Stimulated activated CD8-positive, alpha-beta memory T cell treated with anti-CD3 and anti-CD28 coated beads, Interleukin-4, amount 100 ng/mL, for 4 hours (primary cell): ENCODE data around the gene SCUBE3.

ENCODE experiments used
- DNase-seq, 2 donors: peaks; one replicate each; pipeline ENCODE4 v3.0.0-alpha.2; 2020; ENCODE audit warnings: low read depth in 2 of 2, low spot score in 1 of 2

Gene SCUBE3

DNA sequence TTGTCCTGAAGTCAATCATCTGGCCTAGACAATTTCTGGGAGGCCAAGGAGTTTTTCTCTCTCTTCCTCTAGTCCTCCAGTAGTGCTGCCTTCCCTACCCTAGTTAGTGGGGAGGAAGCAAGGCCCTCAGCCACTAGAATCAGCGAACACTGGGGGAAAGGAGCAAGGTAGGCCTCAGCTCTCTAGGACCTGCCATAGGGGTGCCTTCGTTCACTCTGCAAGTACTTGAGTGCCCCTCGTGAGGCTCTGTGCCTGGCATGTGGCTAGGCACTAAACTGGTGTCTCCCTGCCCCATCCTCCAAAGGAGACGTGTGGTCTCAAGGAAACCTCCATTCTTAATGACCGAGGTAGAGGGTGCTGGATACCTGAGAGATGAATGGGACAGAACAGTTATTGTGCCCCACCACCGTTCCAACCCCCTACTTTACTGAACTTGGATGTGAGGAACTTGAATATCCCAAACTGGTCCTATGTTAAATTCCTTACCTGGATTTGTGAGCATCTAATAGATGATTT, 84.9 kb downstream of the SCUBE3 start:
- DNase-seq, result no peak

DNA sequence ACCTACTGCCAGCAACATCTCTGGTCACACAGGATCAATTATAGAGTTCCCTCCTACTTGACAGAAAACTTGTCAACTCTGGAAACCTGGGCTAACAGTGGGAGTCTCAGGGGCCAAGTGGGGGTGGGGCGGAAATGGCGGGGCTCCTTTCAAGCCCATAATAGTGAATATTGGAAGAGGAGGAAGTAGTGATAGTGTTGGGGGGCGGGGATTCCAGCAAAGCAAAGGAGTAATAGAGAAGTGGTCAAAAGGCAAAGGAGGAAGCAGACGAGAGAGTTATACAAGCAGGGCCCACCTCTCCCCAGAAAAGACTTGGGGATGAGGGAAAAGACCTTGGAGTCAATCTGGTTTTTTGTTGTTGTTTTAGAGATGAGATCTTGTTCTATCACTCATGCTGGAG, 85.9 kb downstream of the SCUBE3 start:
- no peak for DNase-seq

GRCh38 chr6:35300848-35301247, 87.1 kb downstream of the SCUBE3 start:
- DNase-seq, result no peak
